ENCODE data around the gene CUX1. TPM values are rescaled to one million over a fixed set of nuclear protein-coding genes. Genes with fewer than 3 reads are reported as not detected.

Gene CUX1
- total and polyA plus RNA-seq, 2 of the 13 experiments (the other 11 are each of a cell fraction or from before 2014, with no cell fraction given) = 13.7 to 14.9 TPM

DNA sequence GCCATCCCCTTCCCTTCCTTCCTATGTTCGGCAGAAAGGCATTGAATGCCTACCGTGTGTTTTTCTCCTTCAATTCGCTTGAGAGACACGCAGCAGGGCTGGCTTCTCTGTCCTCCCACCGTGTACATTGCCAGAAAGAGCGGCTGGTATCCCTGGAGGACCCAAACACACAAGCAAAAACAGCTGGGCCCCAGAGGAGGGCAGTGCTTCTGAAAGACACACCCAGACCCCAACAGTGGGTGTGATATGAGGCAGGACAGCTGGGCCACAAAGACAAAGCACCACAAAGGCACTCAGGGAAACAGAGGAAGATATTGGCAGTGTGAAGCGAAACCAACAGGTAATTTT, 336.1 kb downstream of the CUX1 start (continued):
- TF ChIP-seq, protein P1, sequence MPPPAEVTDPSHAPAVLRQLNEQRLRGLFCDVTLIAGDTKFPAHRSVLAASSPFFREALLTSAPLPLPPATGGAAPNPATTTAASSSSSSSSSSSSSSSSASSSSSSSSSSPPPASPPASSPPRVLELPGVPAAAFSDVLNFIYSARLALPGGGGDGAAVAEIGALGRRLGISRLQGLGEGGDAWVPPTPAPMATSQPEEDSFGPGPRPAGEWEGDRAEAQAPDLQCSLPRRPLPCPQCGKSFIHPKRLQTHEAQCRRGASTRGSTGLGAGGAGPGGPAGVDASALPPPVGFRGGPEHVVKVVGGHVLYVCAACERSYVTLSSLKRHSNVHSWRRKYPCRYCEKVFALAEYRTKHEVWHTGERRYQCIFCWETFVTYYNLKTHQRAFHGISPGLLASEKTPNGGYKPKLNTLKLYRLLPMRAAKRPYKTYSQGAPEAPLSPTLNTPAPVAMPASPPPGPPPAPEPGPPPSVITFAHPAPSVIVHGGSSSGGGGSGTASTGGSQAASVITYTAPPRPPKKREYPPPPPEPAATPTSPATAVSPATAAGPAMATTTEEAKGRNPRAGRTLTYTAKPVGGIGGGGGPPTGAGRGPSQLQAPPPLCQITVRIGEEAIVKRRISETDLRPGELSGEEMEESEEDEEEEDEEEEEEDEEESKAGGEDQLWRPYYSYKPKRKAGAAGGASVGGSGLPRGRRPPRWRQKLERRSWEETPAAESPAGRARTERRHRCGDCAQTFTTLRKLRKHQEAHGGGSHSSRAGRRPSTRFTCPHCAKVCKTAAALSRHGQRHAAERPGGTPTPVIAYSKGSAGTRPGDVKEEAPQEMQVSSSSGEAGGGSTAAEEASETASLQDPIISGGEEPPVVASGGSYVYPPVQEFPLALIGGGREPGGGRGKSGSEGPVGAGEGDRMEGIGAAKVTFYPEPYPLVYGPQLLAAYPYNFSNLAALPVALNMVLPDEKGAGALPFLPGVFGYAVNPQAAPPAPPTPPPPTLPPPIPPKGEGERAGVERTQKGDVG (CRISPR knock-in tag; IDR thresholded peaks at IDR 0.05; ENCODE audit: borderline replicate concordance) = no peak
- peak; percentile 7; the same call in 1 of the 2 replicates for TF ChIP-seq SP4 (CRISPR knock-in tag; IDR thresholded peaks at IDR 0.05)
- no peak for TF ChIP-seq PHF20 (CRISPR knock-in tag; IDR thresholded peaks at IDR 0.05)
- no peak for TF ChIP-seq KLF6 (CRISPR knock-in tag; IDR thresholded peaks at IDR 0.05)
- no peak for TF ChIP-seq HMG20A (CRISPR knock-in tag; IDR thresholded peaks at IDR 0.05; ENCODE audit: borderline replicate concordance)
- TF ChIP-seq EEA1 (CRISPR knock-in tag; IDR thresholded peaks at IDR 0.05; ENCODE audit: borderline replicate concordance) = no peak
- TF ChIP-seq, protein P2, sequence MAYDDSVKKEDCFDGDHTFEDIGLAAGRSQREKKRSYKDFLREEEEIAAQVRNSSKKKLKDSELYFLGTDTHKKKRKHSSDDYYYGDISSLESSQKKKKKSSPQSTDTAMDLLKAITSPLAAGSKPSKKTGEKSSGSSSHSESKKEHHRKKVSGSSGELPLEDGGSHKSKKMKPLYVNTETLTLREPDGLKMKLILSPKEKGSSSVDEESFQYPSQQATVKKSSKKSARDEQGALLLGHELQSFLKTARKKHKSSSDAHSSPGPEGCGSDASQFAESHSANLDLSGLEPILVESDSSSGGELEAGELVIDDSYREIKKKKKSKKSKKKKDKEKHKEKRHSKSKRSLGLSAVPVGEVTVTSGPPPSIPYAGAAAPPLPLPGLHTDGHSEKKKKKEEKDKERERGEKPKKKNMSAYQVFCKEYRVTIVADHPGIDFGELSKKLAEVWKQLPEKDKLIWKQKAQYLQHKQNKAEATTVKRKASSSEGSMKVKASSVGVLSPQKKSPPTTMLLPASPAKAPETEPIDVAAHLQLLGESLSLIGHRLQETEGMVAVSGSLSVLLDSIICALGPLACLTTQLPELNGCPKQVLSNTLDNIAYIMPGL (CRISPR knock-in tag; IDR thresholded peaks at IDR 0.05; ENCODE audit: borderline replicate concordance in 1 of 2, low read depth in 1 of 2) = no peak
- TF ChIP-seq ZNF652 (CRISPR knock-in tag; IDR thresholded peaks at IDR 0.05; ENCODE audit: borderline replicate concordance, low read depth) = no peak
- TF ChIP-seq, protein P3, sequence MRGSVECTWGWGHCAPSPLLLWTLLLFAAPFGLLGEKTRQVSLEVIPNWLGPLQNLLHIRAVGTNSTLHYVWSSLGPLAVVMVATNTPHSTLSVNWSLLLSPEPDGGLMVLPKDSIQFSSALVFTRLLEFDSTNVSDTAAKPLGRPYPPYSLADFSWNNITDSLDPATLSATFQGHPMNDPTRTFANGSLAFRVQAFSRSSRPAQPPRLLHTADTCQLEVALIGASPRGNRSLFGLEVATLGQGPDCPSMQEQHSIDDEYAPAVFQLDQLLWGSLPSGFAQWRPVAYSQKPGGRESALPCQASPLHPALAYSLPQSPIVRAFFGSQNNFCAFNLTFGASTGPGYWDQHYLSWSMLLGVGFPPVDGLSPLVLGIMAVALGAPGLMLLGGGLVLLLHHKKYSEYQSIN (CRISPR knock-in tag; IDR thresholded peaks at IDR 0.05; ENCODE audit: borderline replicate concordance) = no peak
- 0 out of 2 replicates have a peak, but pooled peaks have one; percentile 19 for TF ChIP-seq ZNF296 (CRISPR knock-in tag; conservative IDR thresholded peaks at IDR 0.05)
- no peak for TF ChIP-seq HNF4G (IDR thresholded peaks at IDR 0.05; ENCODE audit: borderline replicate concordance, low read depth, low read length)
- no peak for TF ChIP-seq HNF4G (CRISPR knock-in tag; IDR thresholded peaks at IDR 0.05; ENCODE audit: borderline replicate concordance, low read depth)
- TF ChIP-seq FOXK2 (IDR thresholded peaks at IDR 0.05) = no peak
- TF ChIP-seq ZNF232 (CRISPR knock-in tag; IDR thresholded peaks at IDR 0.05; ENCODE audit: borderline replicate concordance) = no peak
- TF ChIP-seq, protein P4, sequence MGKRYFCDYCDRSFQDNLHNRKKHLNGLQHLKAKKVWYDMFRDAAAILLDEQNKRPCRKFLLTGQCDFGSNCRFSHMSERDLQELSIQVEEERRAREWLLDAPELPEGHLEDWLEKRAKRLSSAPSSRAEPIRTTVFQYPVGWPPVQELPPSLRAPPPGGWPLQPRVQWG (CRISPR knock-in tag; IDR thresholded peaks at IDR 0.05; ENCODE audit: borderline replicate concordance, low read depth) = no peak
- TF ChIP-seq HES4 (CRISPR knock-in tag; IDR thresholded peaks at IDR 0.05; ENCODE audit: borderline replicate concordance) = no peak
- TF ChIP-seq ZNF383 (CRISPR knock-in tag; IDR thresholded peaks at IDR 0.05; ENCODE audit: borderline replicate concordance) = no peak
- TF ChIP-seq, protein P5, sequence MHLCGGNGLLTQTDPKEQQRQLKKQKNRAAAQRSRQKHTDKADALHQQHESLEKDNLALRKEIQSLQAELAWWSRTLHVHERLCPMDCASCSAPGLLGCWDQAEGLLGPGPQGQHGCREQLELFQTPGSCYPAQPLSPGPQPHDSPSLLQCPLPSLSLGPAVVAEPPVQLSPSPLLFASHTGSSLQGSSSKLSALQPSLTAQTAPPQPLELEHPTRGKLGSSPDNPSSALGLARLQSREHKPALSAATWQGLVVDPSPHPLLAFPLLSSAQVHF (CRISPR knock-in tag; IDR thresholded peaks at IDR 0.05) = no peak
- TF ChIP-seq, protein P6, sequence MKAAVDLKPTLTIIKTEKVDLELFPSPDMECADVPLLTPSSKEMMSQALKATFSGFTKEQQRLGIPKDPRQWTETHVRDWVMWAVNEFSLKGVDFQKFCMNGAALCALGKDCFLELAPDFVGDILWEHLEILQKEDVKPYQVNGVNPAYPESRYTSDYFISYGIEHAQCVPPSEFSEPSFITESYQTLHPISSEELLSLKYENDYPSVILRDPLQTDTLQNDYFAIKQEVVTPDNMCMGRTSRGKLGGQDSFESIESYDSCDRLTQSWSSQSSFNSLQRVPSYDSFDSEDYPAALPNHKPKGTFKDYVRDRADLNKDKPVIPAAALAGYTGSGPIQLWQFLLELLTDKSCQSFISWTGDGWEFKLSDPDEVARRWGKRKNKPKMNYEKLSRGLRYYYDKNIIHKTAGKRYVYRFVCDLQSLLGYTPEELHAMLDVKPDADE (CRISPR knock-in tag; IDR thresholded peaks at IDR 0.05) = no peak
